ENCODE measurements around the gene MAP3K5.

MAP3K5 gene

GRCh38 chr6:136782021-136782770 is 10.1 kb downstream of the MAP3K5 start:
- Histone ChIP-seq H3K9me3 (no peaks in the 10 kb centered on the region), H3K4me3 (no peak overlapping the region), H3K36me3 (peaks cover 0 to 5% (median 0%) of the 10 kb centered on the region in 3 donors), H3K27me3 (no peaks in the 10 kb centered on the region), H3K4me1 (peaks cover 0 to 87% (median 34%) of the 10 kb centered on the region in 4 donors), H3K27ac (no peak overlapping the region)
- TF ChIP-seq, protein P1, sequence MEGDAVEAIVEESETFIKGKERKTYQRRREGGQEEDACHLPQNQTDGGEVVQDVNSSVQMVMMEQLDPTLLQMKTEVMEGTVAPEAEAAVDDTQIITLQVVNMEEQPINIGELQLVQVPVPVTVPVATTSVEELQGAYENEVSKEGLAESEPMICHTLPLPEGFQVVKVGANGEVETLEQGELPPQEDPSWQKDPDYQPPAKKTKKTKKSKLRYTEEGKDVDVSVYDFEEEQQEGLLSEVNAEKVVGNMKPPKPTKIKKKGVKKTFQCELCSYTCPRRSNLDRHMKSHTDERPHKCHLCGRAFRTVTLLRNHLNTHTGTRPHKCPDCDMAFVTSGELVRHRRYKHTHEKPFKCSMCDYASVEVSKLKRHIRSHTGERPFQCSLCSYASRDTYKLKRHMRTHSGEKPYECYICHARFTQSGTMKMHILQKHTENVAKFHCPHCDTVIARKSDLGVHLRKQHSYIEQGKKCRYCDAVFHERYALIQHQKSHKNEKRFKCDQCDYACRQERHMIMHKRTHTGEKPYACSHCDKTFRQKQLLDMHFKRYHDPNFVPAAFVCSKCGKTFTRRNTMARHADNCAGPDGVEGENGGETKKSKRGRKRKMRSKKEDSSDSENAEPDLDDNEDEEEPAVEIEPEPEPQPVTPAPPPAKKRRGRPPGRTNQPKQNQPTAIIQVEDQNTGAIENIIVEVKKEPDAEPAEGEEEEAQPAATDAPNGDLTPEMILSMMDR (IDR thresholded peaks at IDR 0.05), result no peak
- intact Hi-C loops (cut with DNase I; ENCODE audit: low total_unique reads), result no loop called here
- DNase-seq, result no peak

GRCh38 chr6:136780972-136781371 is 11.3 kb downstream of the MAP3K5 start:
- Histone ChIP-seq H3K4me1 (peaks cover 0 to 84% (median 31%) of the 10 kb centered on the region in 4 donors), H3K36me3 (peaks cover 0 to 5% (median 0%) of the 10 kb centered on the region in 3 donors), H3K27me3 (no peaks in the 10 kb centered on the region), H3K4me3 (no peak overlapping the region), H3K9me3 (no peaks in the 10 kb centered on the region), H3K27ac (no peak overlapping the region)
- TF ChIP-seq, protein P1 (IDR thresholded peaks at IDR 0.05), result no peak
- intact Hi-C loops (cut with DNase I; ENCODE audit: low total_unique reads), result no loop called here
- DNase-seq, result no peak

GRCh38 chr6:136779682-136780081 is 12.6 kb downstream of the MAP3K5 start:
- no peak for DNase-seq
- H3K36me3 ChIP-seq, result peaks cover 0 to 5% (median 0%) of the 10 kb centered on the region in 3 donors
- no peak overlapping the region for H3K4me3 ChIP-seq
- H3K4me1 ChIP-seq, result peaks cover 0 to 83% (median 26%) of the 10 kb centered on the region in 4 donors
- intact Hi-C loops (cut with DNase I; ENCODE audit: low total_unique reads), result no loop called here
- no peaks in the 10 kb centered on the region for H3K27me3 ChIP-seq
- TF ChIP-seq, protein P1 (IDR thresholded peaks at IDR 0.05), result no peak
- H3K9me3 ChIP-seq, result no peaks in the 10 kb centered on the region
- H3K27ac ChIP-seq, result no peak overlapping the region

- intact Hi-C loops (cut with DNase I; ENCODE audit: low total_unique reads), result no loop called here
- H3K4me3 ChIP-seq, result no peak overlapping the region
- H3K36me3 ChIP-seq, result no peaks in the 10 kb centered on the region
- H3K9me3 ChIP-seq, result no peaks in the 10 kb centered on the region
- no peak for DNase-seq
- no peak overlapping the region for H3K27ac ChIP-seq
- TF ChIP-seq, protein P1 (IDR thresholded peaks at IDR 0.05), result no peak
- H3K4me1 ChIP-seq, result peaks cover 0 to 83% (median 25%) of the 10 kb centered on the region in 4 donors
- H3K27me3 ChIP-seq, result no peaks in the 10 kb centered on the region
These were observed 14.6 kb downstream of the MAP3K5 start for GRCh38 chr6:136777651-136778050.

GRCh38 chr6:136775548-136775947 is 16.7 kb downstream of the MAP3K5 start:
- Histone ChIP-seq H3K27me3 (no peaks in the 10 kb centered on the region), H3K36me3 (no peaks in the 10 kb centered on the region), H3K4me1 (peaks cover 0 to 80% (median 25%) of the 10 kb centered on the region in 4 donors), H3K9me3 (no peaks in the 10 kb centered on the region), H3K4me3 (no peak overlapping the region), H3K27ac (no peak overlapping the region)
- TF ChIP-seq, protein P1 (IDR thresholded peaks at IDR 0.05), result no peak
- intact Hi-C loops (cut with DNase I; ENCODE audit: low total_unique reads), result no loop called here
- DNase-seq, result no peak
